ENCODE measurements around the gene JAG2.

DNA sequence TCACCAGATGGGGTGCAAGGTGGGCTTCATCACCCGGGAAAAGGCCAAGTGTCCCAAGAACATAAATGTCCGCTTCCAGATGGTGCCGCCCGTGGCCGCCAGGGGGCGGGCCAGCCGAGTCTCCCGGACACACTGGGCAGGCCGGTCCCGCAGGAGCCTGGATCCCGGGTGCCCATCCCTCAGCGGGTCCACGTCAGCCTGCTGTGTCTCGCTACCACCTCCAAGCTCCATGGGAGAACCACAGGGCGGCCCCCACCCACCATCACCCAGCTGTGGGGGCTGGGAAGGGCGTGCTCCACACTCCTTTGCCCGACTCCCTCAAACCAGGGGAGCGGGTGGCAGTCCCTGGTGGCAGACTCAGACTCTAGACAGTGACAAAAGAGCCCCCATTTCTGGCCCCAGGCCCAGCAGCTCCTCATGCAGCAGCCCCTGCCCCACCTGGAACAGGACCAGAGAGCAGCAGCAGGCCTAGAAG is 34.5 kb upstream of the JAG2 start:
- TF ChIP-seq, protein P1, sequence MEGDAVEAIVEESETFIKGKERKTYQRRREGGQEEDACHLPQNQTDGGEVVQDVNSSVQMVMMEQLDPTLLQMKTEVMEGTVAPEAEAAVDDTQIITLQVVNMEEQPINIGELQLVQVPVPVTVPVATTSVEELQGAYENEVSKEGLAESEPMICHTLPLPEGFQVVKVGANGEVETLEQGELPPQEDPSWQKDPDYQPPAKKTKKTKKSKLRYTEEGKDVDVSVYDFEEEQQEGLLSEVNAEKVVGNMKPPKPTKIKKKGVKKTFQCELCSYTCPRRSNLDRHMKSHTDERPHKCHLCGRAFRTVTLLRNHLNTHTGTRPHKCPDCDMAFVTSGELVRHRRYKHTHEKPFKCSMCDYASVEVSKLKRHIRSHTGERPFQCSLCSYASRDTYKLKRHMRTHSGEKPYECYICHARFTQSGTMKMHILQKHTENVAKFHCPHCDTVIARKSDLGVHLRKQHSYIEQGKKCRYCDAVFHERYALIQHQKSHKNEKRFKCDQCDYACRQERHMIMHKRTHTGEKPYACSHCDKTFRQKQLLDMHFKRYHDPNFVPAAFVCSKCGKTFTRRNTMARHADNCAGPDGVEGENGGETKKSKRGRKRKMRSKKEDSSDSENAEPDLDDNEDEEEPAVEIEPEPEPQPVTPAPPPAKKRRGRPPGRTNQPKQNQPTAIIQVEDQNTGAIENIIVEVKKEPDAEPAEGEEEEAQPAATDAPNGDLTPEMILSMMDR (IDR thresholded peaks at IDR 0.05), result peak; percentile 83 to 96 (median 92)
- TF ChIP-seq POLR2A (IDR thresholded peaks at IDR 0.05), result no peak
